Neural progenitor cell (in vitro differentiated cells): ENCODE data around the gene PDE1C. TPM values are rescaled to one million over a fixed set of nuclear protein-coding genes. Genes with fewer than 3 reads are reported as not detected.

Experiments
- DNase-seq: peaks from one replicate; pipeline ENCODE4 v3.0.0-alpha.2; 2016; ENCODE audit warnings: low spot score
- H2AFZ ChIP-seq: fragments of 200-600 bp; sonication (generic); replicated peaks from 2 replicates; pipeline ENCODE4 v1.6.1; 2016; ENCODE audit warnings: antibody characterized with exemption
- H3F3A ChIP-seq: fragments of 200-600 bp; sonication (generic); 2 replicates; pipeline ENCODE4 v1.6.1; 2016; ENCODE audit warnings: antibody characterized with exemption, low read depth
- H3K27ac ChIP-seq: fragments of 200-600 bp; sonication (generic); 2 replicates; pipeline ENCODE4 v1.5.1; 2016; ENCODE audit warnings: mild to moderate bottlenecking
- H3K27me3 ChIP-seq: fragments of 200-600 bp; sonication (generic); 2 replicates; pipeline ENCODE4 v1.6.1; 2016; ENCODE audit warnings: mild to moderate bottlenecking, moderate library complexity
- H3K36me3 ChIP-seq: fragments of 200-600 bp; sonication (generic); 2 replicates; pipeline ENCODE4 v1.5.1; 2016
- H3K4me1 ChIP-seq: fragments of 200-600 bp; sonication (generic); 2 replicates; pipeline ENCODE4 v1.6.1; 2016; ENCODE audit warnings: mixed run types
- H3K4me2 ChIP-seq: fragments of 200-600 bp; sonication (generic); 2 replicates; pipeline ENCODE4 v1.6.1; 2016
- H3K4me3 ChIP-seq: fragments of 200-600 bp; sonication (generic); 2 replicates; pipeline ENCODE4 v1.5.1; 2016
- H3K79me2 ChIP-seq: fragments of 200-600 bp; sonication (generic); 2 replicates; pipeline ENCODE4 v1.6.1; 2016; ENCODE audit warnings: low read depth
- H3K9ac ChIP-seq: fragments of 200-600 bp; sonication (generic); 2 replicates; pipeline ENCODE4 v1.6.1; 2016
- H3K9me3 ChIP-seq: fragments of 200-600 bp; sonication (generic); 2 replicates; pipeline ENCODE4 v1.5.1; 2016; ENCODE audit warnings: low read depth
- H4K20me1 ChIP-seq: fragments of 200-600 bp; sonication (generic); 2 replicates; pipeline ENCODE4 v1.6.1; 2016; ENCODE audit warnings: low read depth
- H3K27ac Mint-ChIP-seq: 3 replicates; pipeline ENCODE4 v1.8.0; 2021; ENCODE audit warnings: mixed read lengths
- H3K27me3 Mint-ChIP-seq: 2 replicates; pipeline ENCODE4 v1.8.0; 2022; ENCODE audit warnings: low read depth, mild to moderate bottlenecking, inconsistent platforms, moderate library complexity, mixed read lengths; ENCODE audit not compliant: insufficient read depth
- H3K36me3 Mint-ChIP-seq: 3 replicates; pipeline ENCODE4 v1.8.0; 2021; ENCODE audit warnings: mixed read lengths
- H3K4me1 Mint-ChIP-seq: 3 replicates; pipeline ENCODE4 v1.8.0; 2021; ENCODE audit warnings: mixed read lengths
- H3K4me3 Mint-ChIP-seq: 3 replicates; pipeline ENCODE4 v1.8.0; 2021; ENCODE audit warnings: mild to moderate bottlenecking, moderate library complexity, mixed read lengths
- H3K9me3 Mint-ChIP-seq: 3 replicates; pipeline ENCODE4 v1.8.0; 2020; ENCODE audit warnings: mixed read lengths
- CTCF ChIP-seq: fragments of 200-600 bp; sonication (generic); IDR thresholded peaks from 2 replicates; pipeline ENCODE4 v1.5.1; 2017; ENCODE audit warnings: antibody characterized with exemption, mild to moderate bottlenecking
- EZH2 ChIP-seq: fragments of 200-600 bp; sonication (generic); IDR thresholded peaks from 2 replicates; pipeline ENCODE4 v1.6.1; 2017; ENCODE audit warnings: antibody characterized with exemption, mild to moderate bottlenecking, moderate library complexity
- EZH2phosphoT487 ChIP-seq: fragments of 200-600 bp; sonication (generic); IDR thresholded peaks from 2 replicates; pipeline ENCODE4 v1.6.1; 2017; ENCODE audit warnings: antibody characterized with exemption
- total RNA-seq: library from RNA; depleted of rRNA; stranded (reverse); fragments of >200 nt; gene quantifications from 2 replicates; pipeline ENCODE4 v1.2.3, GENCODE V29; 2015; ENCODE audit warnings: low replicate concordance

The PDE1C gene
- total RNA-seq, 1 donor from 2014 or later = 0.54 TPM

GRCh38 chr7:31917256-31917655 lies 153.0 kb downstream of the PDE1C start:
- Histone ChIP-seq H3K9me3 (no peaks in the 10 kb centered on the region), H3K4me1 (no peaks in the 10 kb centered on the region), H3K79me2 (no peaks in the 10 kb centered on the region), H3K27ac (no peak overlapping the region), H2AFZ (no peak overlapping the region), H3K27me3 (no peaks in the 10 kb centered on the region), H3K4me3 (no peak overlapping the region), H3K36me3 (no peaks in the 10 kb centered on the region), H3K4me2 (no peak overlapping the region), H3F3A (no peaks in the 10 kb centered on the region), H4K20me1 (no peaks in the 10 kb centered on the region), H3K9ac (no peak overlapping the region)
- no peaks in the 10 kb centered on the region for H3K9me3 Mint-ChIP-seq
- H3K4me1 Mint-ChIP-seq = peaks cover 4% of the 10 kb centered on the region
- H3K4me3 Mint-ChIP-seq = no peak overlapping the region
- DNase-seq = no peak
- TF ChIP-seq EZH2 (no peak), EZH2phosphoT487 (no peak), CTCF (no peak)
- H3K27ac Mint-ChIP-seq = no peak overlapping the region
- no peaks in the 10 kb centered on the region for H3K36me3 Mint-ChIP-seq
- no peaks in the 10 kb centered on the region for H3K27me3 Mint-ChIP-seq

DNA sequence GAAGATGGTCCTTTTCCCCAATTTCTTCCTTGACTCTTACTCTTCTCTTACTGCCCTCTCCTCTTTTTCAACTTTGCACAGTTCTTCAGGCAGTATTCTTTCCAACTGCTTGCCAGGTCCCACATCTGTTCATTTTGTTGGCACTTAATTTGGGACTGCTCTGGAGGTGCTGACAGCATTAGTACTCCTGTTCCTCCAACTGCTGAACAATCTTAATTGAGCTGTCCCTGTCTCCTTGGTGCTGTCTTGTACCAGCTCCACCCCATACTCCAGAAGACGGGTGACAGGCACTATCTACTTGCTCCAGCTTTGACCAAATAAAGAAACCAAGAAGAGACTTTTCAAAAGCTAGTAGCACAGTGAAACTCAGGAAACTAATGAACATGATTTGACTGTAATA lies 160.0 kb downstream of the PDE1C start:
- Histone ChIP-seq H3K4me2 (no peak overlapping the region), H3K27ac (no peak overlapping the region), H4K20me1 (no peaks in the 10 kb centered on the region), H3K79me2 (no peaks in the 10 kb centered on the region), H3K9me3 (no peaks in the 10 kb centered on the region), H3K4me1 (no peaks in the 10 kb centered on the region), H3K4me3 (no peak overlapping the region), H3K36me3 (no peaks in the 10 kb centered on the region), H3K27me3 (no peaks in the 10 kb centered on the region), H2AFZ (no peak overlapping the region), H3F3A (no peaks in the 10 kb centered on the region), H3K9ac (no peak overlapping the region)
- Mint-ChIP-seq H3K27me3 (peaks cover 3% of the 10 kb centered on the region), H3K27ac (no peak overlapping the region), H3K4me1 (no peaks in the 10 kb centered on the region), H3K9me3 (no peaks in the 10 kb centered on the region), H3K36me3 (no peaks in the 10 kb centered on the region), H3K4me3 (no peak overlapping the region)
- DNase-seq = no peak
- no peak for TF ChIP-seq CTCF
- TF ChIP-seq EZH2 = no peak

DNA sequence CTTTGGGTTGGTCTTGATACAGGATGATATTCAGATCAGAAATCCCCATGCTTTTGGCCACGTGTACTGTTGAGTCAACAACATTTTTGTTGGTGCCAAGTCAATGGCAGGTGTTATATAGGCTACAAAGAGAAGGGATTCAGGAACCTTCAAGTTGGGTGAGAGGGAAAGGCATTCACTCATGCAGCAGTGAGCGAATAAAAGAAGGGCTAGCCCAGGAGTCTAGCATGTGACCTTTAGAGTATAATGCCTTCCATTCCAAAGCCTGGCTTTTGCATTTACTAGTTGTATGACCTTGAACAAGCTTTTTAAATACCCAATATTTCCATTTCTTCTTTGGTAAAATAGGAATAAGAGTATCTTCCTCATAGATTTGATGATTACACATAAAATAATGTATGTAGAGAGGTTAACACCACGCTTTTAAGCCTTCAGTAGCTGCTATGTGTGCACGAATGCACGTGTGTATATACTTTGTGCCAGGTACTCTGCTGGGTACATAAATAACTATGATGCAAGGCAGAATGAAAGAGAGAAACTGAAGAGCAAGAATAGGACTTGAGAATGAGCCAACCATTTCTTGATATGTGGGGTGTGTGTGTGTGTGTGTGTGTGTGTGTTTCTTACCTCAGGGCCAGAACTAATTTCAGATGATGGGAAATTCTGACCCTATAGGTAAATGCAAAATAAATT lies 163.6 kb downstream of the PDE1C start:
- H3K4me2 ChIP-seq = no peak overlapping the region
- no peaks in the 10 kb centered on the region for H3K36me3 Mint-ChIP-seq
- TF ChIP-seq CTCF (no peak), EZH2phosphoT487 (no peak), EZH2 (no peak)

More for the DNA sequence above, 163.6 kb downstream of the PDE1C start:
- Histone ChIP-seq H3K9me3 (no peaks in the 10 kb centered on the region), H3K27me3 (no peaks in the 10 kb centered on the region), H3K79me2 (no peaks in the 10 kb centered on the region), H3K27ac (no peak overlapping the region), H3F3A (no peaks in the 10 kb centered on the region), H3K36me3 (no peaks in the 10 kb centered on the region), H3K9ac (no peak overlapping the region), H4K20me1 (no peaks in the 10 kb centered on the region), H3K4me3 (no peak overlapping the region), H2AFZ (no peak overlapping the region), H3K4me1 (no peaks in the 10 kb centered on the region)
- no peaks in the 10 kb centered on the region for H3K9me3 Mint-ChIP-seq
- DNase-seq = no peak
- H3K27ac Mint-ChIP-seq = no peak overlapping the region
- no peak overlapping the region for H3K4me3 Mint-ChIP-seq
- H3K4me1 Mint-ChIP-seq = no peaks in the 10 kb centered on the region
- peaks cover 3% of the 10 kb centered on the region for H3K27me3 Mint-ChIP-seq
